ENCODE measurements around the gene RERE. TPM values are rescaled to one million over a fixed set of nuclear protein-coding genes. Genes with fewer than 3 reads are reported as not detected.

Gene RERE
- total and polyA plus RNA-seq, 2 donors (not counting 3 experiments of a cell fraction or from before 2014, with no cell fraction given), result 14.1 to 113 TPM

DNA sequence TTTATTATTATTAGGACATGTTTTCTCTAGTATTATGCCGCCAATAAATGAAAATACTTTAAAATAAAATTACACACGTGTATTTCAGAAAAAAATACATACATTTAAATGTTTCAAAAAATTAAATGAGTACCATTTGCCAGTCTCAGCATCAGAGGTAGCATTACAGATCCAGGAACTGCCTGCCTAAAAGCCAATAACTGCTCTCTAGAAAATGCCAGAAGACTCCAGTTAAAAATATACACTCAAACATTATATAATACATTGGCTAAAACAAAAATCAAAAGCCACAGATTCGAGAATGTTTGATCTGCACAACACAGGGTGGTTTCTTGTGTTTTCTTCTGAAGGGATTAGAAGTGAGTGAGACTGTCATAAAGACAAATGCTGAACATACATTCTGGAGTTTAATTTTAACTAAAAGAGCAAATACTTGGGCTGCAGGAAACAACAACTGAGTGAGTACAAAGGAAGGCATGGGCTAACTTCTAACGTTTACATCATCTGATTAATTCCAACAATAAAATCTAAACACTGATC, 105.5 kb downstream of the RERE start:
- Histone ChIP-seq H2AFZ (ENCODE audit: low read depth, low read length) (no peak overlapping the region), H3K9ac (replicated peaks; ENCODE audit: extremely low read depth, insufficient read depth, low read length) (peak overlapping the region; percentile 94), H3K4me3 (replicated peaks in 1 of 3; ENCODE audit: insufficient read depth in 1 of 3, low read depth in 1 of 3, low read length in 3 of 3) (peak overlapping the region in 1 of 3 experiments; percentile 2), H3K79me2 (ENCODE audit: control insufficient read depth, insufficient read depth, low read length) (peaks cover 15% of the 10 kb centered on the region), H3K4me1 (ENCODE audit: control insufficient read depth, extremely low read depth, insufficient read depth, low read length) (peaks cover 33% of the 10 kb centered on the region), H3K4me2 (ENCODE audit: insufficient read depth, low read length) (peak overlapping the region; percentile 83), H3K27ac (ENCODE audit: insufficient read depth, low read depth, low read length) (peak overlapping the region; percentile 94), H4K20me1 (replicated peaks; ENCODE audit: control insufficient read depth, extremely low read depth, insufficient read depth, low read length) (no peaks in the 10 kb centered on the region), H3K9me3 (replicated peaks; ENCODE audit: control insufficient read depth, insufficient read depth, low read length) (no peaks in the 10 kb centered on the region), H3K36me3 (ENCODE audit: control insufficient read depth in 2 of 2, extremely low read depth in 1 of 2, insufficient read depth in 2 of 2, low read length in 2 of 2) (no peaks in the 10 kb centered on the region), H3K27me3 (ENCODE audit: control insufficient read depth in 2 of 2, insufficient read depth in 2 of 2, low read length in 2 of 2) (no peaks in the 10 kb centered on the region), H3K9me1 (replicated peaks; ENCODE audit: control insufficient read depth, extremely low read depth, insufficient read depth, low read length) (no peaks in the 10 kb centered on the region)
- intact Hi-C loops (cut with micrococcal nuclease) (loop anchor here (1.0 to 2.0 kb wide), 6 partner anchors 9 to 317 kb away; no protein-coding TSS in a partner anchor), dilution Hi-C loops (cut with MboI; ENCODE audit: extremely low pct_ligation_motif_present, low sequenced_read_pairs) (no loop called here)
- DNase-seq (ENCODE audit: low read depth, low spot score), result no peak
- POLR2A ChIA-PET, result interaction anchor here (1.5 kb wide), 1 partner anchor 8 kb away, joined by 11 read pairs; no protein-coding TSS in a partner anchor
- TF ChIP-seq MYC (IDR thresholded peaks at IDR 0.05; ENCODE audit: low read depth, low read length) (no peak), POLR2AphosphoS5 (IDR thresholded peaks at IDR 0.05; ENCODE audit: insufficient read depth, low read depth, low read length) (no peak), JUN (IDR thresholded peaks at IDR 0.05; ENCODE audit: borderline replicate concordance, insufficient read depth, insufficient read length, low read depth) (peak; percentile 71)
- BruUV-seq (replicated peaks), result TSS peak; percentile 92
- CTCF ChIA-PET, result interaction anchor here (0.7 to 3.1 kb wide), 8 partner anchors 8 to 303 kb away, joined by 3 to 12 read pairs (median 6); no protein-coding TSS in a partner anchor
- FAIRE-seq, result no peak

DNA sequence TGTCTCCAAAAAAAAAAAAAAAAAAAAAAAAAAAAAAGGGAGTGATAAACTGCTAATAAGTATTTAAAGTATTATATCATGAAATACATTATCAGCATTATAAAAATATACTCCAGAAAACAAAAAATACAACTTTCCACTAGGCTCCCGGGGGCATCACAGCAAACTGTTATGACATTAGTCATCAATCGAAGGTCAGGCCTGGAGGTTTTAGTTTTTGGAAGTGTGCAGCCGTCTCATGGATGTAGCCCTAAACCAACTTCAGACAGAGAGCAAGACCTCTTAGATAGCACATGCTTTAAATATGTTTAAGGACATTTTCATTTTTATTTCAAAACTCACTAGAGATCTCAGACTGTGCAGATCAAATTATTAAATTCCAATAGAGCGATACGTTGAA, 106.3 kb downstream of the RERE start:
- no peak for FAIRE-seq
- no TSS peak for BruUV-seq (replicated peaks)
- dilution Hi-C loops (cut with MboI; ENCODE audit: extremely low pct_ligation_motif_present, low sequenced_read_pairs) (no loop called here), intact Hi-C loops (cut with micrococcal nuclease) (no loop called here)
- Histone ChIP-seq H3K9me3 (replicated peaks; ENCODE audit: control insufficient read depth, insufficient read depth, low read length) (no peaks in the 10 kb centered on the region), H3K4me1 (ENCODE audit: control insufficient read depth, extremely low read depth, insufficient read depth, low read length) (peaks cover 33% of the 10 kb centered on the region), H4K20me1 (replicated peaks; ENCODE audit: control insufficient read depth, extremely low read depth, insufficient read depth, low read length) (no peaks in the 10 kb centered on the region), H3K27ac (ENCODE audit: insufficient read depth, low read depth, low read length) (peak overlapping the region; percentile 94), H3K4me3 (replicated peaks in 1 of 3; ENCODE audit: insufficient read depth in 1 of 3, low read depth in 1 of 3, low read length in 3 of 3) (no peak overlapping the region), H2AFZ (ENCODE audit: low read depth, low read length) (no peak overlapping the region), H3K9ac (replicated peaks; ENCODE audit: extremely low read depth, insufficient read depth, low read length) (peak overlapping the region; percentile 94), H3K36me3 (ENCODE audit: control insufficient read depth in 2 of 2, extremely low read depth in 1 of 2, insufficient read depth in 2 of 2, low read length in 2 of 2) (no peaks in the 10 kb centered on the region), H3K27me3 (ENCODE audit: control insufficient read depth in 2 of 2, insufficient read depth in 2 of 2, low read length in 2 of 2) (no peaks in the 10 kb centered on the region), H3K9me1 (replicated peaks; ENCODE audit: control insufficient read depth, extremely low read depth, insufficient read depth, low read length) (no peaks in the 10 kb centered on the region), H3K79me2 (ENCODE audit: control insufficient read depth, insufficient read depth, low read length) (peaks cover 15% of the 10 kb centered on the region), H3K4me2 (ENCODE audit: insufficient read depth, low read length) (peak overlapping the region; percentile 83)
- ChIA-PET CTCF (interaction anchor here (1.2 to 3.1 kb wide), 2 partner anchors 16 to 302 kb away, joined by 4 to 12 read pairs; no protein-coding TSS in a partner anchor), POLR2A (no interaction called here)
- DNase-seq (ENCODE audit: low read depth, low spot score), result peak; percentile 42
- TF ChIP-seq EZH2 (IDR thresholded peaks at IDR 0.05; ENCODE audit: borderline replicate concordance, low read depth, low read length, severe bottlenecking) (no peak), JUN (IDR thresholded peaks at IDR 0.05; ENCODE audit: borderline replicate concordance, insufficient read depth, insufficient read length, low read depth) (peak; percentile 26)
